Mammary epithelial cell (primary cell): Measurements from ENCODE around the gene GSC.

Experiments used
- CTCF ChIP-seq, 2 donors: IDR thresholded peaks in 1 of 2; conservative IDR thresholded peaks in 1 of 2; 2 replicates each; pipeline ENCODE4 v1.5.1; 2011 to 2012; ENCODE audit warnings: inconsistent platforms in 2 of 2, low read length in 2 of 2, mild to moderate bottlenecking in 2 of 2, control low read depth in 1 of 2, low read depth in 1 of 2; ENCODE audit not compliant: insufficient read depth in 1 of 2; ENCODE audit errors: extremely low read depth in 1 of 2
- EZH2 ChIP-seq: IDR thresholded peaks from 2 replicates; pipeline ENCODE4 v1.6.1; 2012; ENCODE audit warnings: low read length, inconsistent platforms, borderline replicate concordance

DNA sequence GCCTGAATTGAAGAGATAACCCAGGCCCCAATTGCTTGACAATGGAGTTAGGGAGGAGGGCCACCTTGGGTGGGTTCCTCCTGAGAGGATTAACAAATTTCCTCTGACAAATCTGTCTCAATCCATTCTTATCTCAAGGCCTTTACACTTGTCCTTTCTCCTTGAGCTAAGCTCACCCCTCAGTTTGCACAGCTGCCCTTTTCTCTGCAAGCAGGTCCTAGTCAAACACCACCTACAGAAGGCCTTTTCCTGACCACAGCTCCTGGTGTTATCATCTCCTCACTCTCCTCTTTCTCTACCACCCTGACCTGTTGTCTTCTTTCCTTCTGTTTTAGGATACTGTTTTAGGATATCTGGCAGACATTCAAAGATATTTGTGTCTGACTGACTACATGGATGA lies 26.4 kb upstream of the GSC start:
- TF ChIP-seq CTCF (conservative IDR thresholded peaks at IDR 0.05 in 1 of 2, IDR thresholded peaks at IDR 0.05 in 1 of 2; ENCODE audit: extremely low read depth in 1 of 2, insufficient read depth in 1 of 2, low read depth in 1 of 2, low read length in 2 of 2), result no peak
- no peak for TF ChIP-seq EZH2
